HG03103 (cell line): ENCODE data around the gene CYP2S1.
"Not testable (repeated sequence)": the region's sequence is repeated elsewhere in the genome, so short reads cannot be mapped to it uniquely, and the experiment has no call there.

Experiments
- ATAC-seq: cut with Tn5 transposase; IDR thresholded peaks from one replicate; pipeline ENCODE4 v1.9.1; 2021; ENCODE audit warnings: low read depth; ENCODE audit not compliant: unreplicated experiment

The CYP2S1 gene

DNA sequence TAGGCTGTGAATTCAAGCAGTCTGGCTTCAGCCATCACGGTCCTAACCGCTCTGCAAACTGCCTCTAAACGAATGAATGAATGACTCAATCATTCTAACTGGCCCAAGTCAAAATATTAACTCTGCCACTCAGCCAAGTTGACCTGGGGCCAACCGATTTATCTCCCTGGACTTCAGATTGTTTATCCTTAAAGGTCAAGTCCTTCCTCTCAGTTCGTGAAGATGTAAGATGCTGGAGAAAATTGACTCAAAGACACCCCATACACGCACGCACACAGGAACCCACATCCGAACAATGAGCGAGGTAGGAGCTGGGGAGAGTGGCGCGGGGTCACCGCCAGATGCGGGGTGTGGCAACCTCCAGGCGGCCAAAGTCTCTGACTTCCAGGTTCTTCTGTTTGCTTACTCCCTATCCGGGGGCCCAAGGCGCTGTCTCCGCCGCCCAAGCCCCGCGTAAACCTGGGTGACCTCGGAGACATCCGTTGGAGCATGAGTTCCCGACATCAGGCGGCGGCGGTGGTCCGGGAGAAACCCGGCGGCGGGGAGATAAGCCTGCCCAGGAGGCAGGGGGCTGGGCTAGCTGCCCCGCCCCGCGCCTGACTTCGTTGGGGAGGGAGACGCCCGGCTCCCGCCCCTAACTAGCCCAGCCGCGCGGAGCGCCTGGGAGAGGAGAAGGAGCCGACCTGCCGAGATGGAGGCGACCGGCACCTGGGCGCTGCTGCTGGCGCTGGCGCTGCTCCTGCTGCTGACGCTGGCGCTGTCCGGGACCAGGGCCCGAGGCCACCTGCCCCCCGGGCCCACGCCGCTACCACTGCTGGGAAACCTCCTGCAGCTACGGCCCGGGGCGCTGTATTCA, at the start of gene CYP2S1:
Gene CYP2S1 (plus strand): TSS at position 646 of the 856 bp plus-strand sequence. CDS start 46 bp downstream, at position 692.
- ATAC-seq = no peak

DNA sequence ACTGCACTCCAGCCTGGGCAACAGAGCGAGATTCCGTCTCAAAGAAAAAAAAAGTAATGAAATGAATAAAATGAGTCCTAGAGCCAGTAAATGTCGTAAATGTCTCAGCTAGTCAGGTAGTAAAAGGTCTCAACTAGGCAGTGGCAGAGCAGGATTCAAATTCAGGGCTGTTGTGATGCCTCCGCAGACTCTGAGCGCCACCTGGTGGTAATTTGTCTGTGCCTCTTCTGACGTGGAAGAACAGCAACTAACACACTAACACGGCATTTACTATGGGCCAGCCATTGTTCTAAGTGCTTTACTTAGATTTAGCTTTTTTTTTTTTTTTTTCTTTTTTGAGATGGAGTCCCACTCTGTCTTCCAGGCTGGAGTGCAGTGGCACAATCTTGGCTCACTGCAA, 48.6 kb upstream of the CYP2S1 start:
- ATAC-seq = no peak

GRCh38 chr19:41149831-41150230, 43.2 kb upstream of the CYP2S1 start:
- ATAC-seq = no peak

GRCh38 chr19:41150986-41151385, 42.0 kb upstream of the CYP2S1 start:
- not testable (repeated sequence) for ATAC-seq

DNA sequence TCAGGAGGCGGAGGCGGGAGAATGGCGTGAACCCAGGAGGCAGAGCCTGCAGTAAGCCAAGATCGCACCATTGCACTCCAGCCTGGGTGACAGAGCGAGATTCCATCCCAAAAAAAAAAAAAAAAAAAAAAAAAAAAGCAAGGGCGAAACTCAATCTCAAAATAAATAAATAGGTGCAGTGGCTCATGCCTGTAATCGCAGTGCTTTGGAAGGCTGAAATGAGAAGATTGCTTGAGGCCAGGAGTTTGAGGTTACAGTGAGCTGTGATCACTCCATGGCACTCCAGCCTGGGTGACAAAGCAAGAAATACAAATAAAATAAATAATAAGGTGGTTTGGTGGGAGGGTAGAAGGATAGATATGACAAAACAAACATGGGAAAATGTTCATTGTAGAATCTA, 39.0 kb upstream of the CYP2S1 start:
- no peak for ATAC-seq

GRCh38 chr19:41156207-41156606, 36.8 kb upstream of the CYP2S1 start:
- no peak for ATAC-seq

- ATAC-seq = no peak
Observed at GRCh38 chr19:41159881-41160280, 33.1 kb upstream of the CYP2S1 start.

- ATAC-seq = no peak
Observed at GRCh38 chr19:41161903-41162302, 31.1 kb upstream of the CYP2S1 start.

GRCh38 chr19:41166944-41167804, 25.8 kb upstream of the CYP2S1 start:
- no peak for ATAC-seq

DNA sequence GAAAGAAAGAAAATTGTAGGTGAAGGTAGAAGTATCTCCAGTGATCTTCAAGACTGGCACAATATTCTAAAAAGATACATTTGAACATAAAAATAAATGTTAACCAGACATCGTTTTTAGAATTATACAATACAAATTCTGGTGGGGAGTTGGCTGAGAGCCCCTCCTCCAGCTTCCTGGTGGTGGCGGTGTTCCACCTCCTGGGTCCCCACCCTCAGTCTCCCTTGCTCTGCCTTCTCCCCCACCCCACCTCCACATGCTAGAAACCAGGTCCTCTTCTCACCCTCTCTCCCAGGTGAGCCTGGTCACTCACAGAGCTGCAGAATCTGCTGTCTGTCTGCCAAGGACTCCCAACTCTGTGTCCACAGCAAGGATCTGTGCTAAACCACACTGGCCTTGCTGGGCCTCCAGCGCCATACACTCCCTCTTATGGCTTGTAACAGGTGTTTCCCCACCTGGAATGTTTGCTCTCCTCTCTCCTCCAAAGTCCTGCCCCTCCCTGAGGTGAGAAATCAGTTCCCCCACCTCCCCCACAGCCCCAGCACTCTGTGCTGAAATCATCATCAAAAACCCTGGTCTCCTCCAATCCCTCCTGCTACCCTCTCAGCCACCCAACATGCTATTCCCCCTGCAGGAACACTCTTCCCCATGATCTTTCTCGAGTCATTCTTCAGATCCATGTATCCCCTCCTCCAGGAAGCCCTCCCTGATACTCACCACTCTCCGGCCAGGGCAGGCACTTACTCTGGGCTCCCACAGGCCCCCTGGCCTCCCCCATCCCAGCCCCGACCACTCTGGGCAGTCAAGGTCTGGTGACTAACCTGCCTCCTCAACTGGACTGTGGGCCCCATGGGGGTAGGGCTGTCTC, 20.5 kb upstream of the CYP2S1 start:
- no peak for ATAC-seq

GRCh38 chr19:41174297-41174928, 18.6 kb upstream of the CYP2S1 start:
- ATAC-seq = no peak

GRCh38 chr19:41175801-41176777, 16.9 kb upstream of the CYP2S1 start:
- ATAC-seq = no peak

GRCh38 chr19:41180173-41180572, 12.8 kb upstream of the CYP2S1 start:
- ATAC-seq = not testable (repeated sequence)

- ATAC-seq = no peak
Observed at GRCh38 chr19:41186971-41187883, 5.8 kb upstream of the CYP2S1 start.

- no peak for ATAC-seq
Observed at GRCh38 chr19:41187884-41188279, 5.1 kb upstream of the CYP2S1 start.

- no peak for ATAC-seq
Observed at GRCh38 chr19:41189425-41190065, 3.5 kb upstream of the CYP2S1 start.

DNA sequence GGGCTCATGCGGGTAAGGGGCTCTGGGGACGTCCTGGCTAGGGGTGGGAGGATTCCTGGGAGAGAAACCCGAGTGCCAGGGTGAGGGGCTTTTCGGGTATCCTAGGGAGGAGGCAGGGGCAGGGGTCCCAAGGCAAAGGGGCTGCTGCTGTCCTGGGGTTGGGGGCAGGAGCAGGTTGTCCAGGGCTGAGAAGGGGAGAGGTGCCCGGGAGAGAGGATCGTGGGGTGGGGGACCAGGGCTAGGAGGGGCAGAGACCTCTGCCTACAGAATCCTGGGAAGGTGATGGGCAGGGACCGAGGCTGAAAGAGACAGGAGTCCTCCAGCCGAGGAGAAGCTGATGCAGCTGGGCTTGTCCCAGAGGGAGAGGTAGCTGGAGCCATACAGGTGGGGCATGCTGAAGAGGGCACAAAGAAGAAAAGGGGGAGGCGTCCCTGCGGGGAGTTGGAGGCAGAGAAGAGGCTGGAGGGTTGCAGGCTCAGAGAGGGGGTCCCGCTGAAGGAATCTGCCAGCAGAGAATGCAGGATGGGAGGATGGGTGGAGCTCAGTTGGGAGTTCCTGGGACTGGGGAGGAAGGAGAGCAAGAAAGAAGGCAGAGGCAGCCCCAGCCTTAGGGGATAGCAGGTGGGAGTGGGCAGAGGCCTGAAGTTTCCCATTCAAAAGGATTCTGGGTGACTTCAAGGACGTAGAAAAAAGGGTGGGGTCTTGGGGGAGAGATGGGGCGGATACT, 574 bp downstream of the CYP2S1 start:
- no peak for ATAC-seq
